ENCODE results near the gene MMS22L. TPM values are rescaled to one million over a fixed set of nuclear protein-coding genes. Genes with fewer than 3 reads are reported as not detected.

The MMS22L gene
- total RNA-seq, 1 donor from 2014 or later = 9.4 TPM

- TF ChIP-seq CTCF (IDR thresholded peaks at IDR 0.05; ENCODE audit: insufficient read depth, low read length, poor library complexity, severe bottlenecking) = no peak
- H3K36me3 ChIP-seq (ENCODE audit: control insufficient read depth, insufficient read depth, low read length) = no peaks in the 10 kb centered on the region
- no peaks in the 10 kb centered on the region for H3K27me3 ChIP-seq (ENCODE audit: control insufficient read depth, insufficient read depth, low read length)
- H3K4me3 ChIP-seq (ENCODE audit: low read depth, low read length) = no peak overlapping the region
- peak; percentile 18 for DNase-seq (ENCODE audit: low read depth)
Observed at GRCh38 chr6:97275804-97276203, 7.2 kb downstream of the MMS22L start.

- Histone ChIP-seq H3K36me3 (ENCODE audit: control insufficient read depth, insufficient read depth, low read length) (no peaks in the 10 kb centered on the region), H3K4me3 (ENCODE audit: low read depth, low read length) (no peak overlapping the region), H3K27me3 (ENCODE audit: control insufficient read depth, insufficient read depth, low read length) (no peaks in the 10 kb centered on the region)
- TF ChIP-seq CTCF (IDR thresholded peaks at IDR 0.05; ENCODE audit: insufficient read depth, low read length, poor library complexity, severe bottlenecking) = no peak
- no peak for DNase-seq (ENCODE audit: low read depth)
Observed at GRCh38 chr6:97269821-97270220, 13.2 kb downstream of the MMS22L start.

GRCh38 chr6:97262676-97263075 is 20.3 kb downstream of the MMS22L start:
- H3K27me3 ChIP-seq (ENCODE audit: control insufficient read depth, insufficient read depth, low read length) = no peaks in the 10 kb centered on the region
- H3K4me3 ChIP-seq (ENCODE audit: low read depth, low read length) = no peak overlapping the region
- H3K36me3 ChIP-seq (ENCODE audit: control insufficient read depth, insufficient read depth, low read length) = no peaks in the 10 kb centered on the region
- no peak for TF ChIP-seq CTCF (IDR thresholded peaks at IDR 0.05; ENCODE audit: insufficient read depth, low read length, poor library complexity, severe bottlenecking)
- DNase-seq (ENCODE audit: low read depth) = no peak

- TF ChIP-seq CTCF (IDR thresholded peaks at IDR 0.05; ENCODE audit: insufficient read depth, low read length, poor library complexity, severe bottlenecking) = no peak
Observed at GRCh38 chr6:97246842-97247241, 36.2 kb downstream of the MMS22L start.

GRCh38 chr6:97240222-97240621 is 42.8 kb downstream of the MMS22L start:
- Histone ChIP-seq H3K27me3 (ENCODE audit: control insufficient read depth, insufficient read depth, low read length) (no peaks in the 10 kb centered on the region), H3K4me3 (ENCODE audit: low read depth, low read length) (no peak overlapping the region), H3K36me3 (ENCODE audit: control insufficient read depth, insufficient read depth, low read length) (no peaks in the 10 kb centered on the region)
- TF ChIP-seq CTCF (IDR thresholded peaks at IDR 0.05; ENCODE audit: insufficient read depth, low read length, poor library complexity, severe bottlenecking) = no peak
- peak; percentile 5 for DNase-seq (ENCODE audit: low read depth)

More at GRCh38 chr6:97246842-97247241, 36.2 kb downstream of the MMS22L start:
- DNase-seq (ENCODE audit: low read depth) = no peak
- no peak overlapping the region for H3K4me3 ChIP-seq (ENCODE audit: low read depth, low read length)
- no peaks in the 10 kb centered on the region for H3K36me3 ChIP-seq (ENCODE audit: control insufficient read depth, insufficient read depth, low read length)
- no peaks in the 10 kb centered on the region for H3K27me3 ChIP-seq (ENCODE audit: control insufficient read depth, insufficient read depth, low read length)

GRCh38 chr6:97231911-97232310 is 51.1 kb downstream of the MMS22L start:
- no peaks in the 10 kb centered on the region for H3K27me3 ChIP-seq (ENCODE audit: control insufficient read depth, insufficient read depth, low read length)
- no peak overlapping the region for H3K4me3 ChIP-seq (ENCODE audit: low read depth, low read length)
- no peaks in the 10 kb centered on the region for H3K36me3 ChIP-seq (ENCODE audit: control insufficient read depth, insufficient read depth, low read length)
- TF ChIP-seq CTCF (IDR thresholded peaks at IDR 0.05; ENCODE audit: insufficient read depth, low read length, poor library complexity, severe bottlenecking) = no peak
- DNase-seq (ENCODE audit: low read depth) = no peak
